ENCODE data around the gene TNRC6A.
"Not testable (repeated sequence)": the region's sequence is repeated elsewhere in the genome, so short reads cannot be mapped to it uniquely, and the experiment has no call there.

Gene TNRC6A

DNA sequence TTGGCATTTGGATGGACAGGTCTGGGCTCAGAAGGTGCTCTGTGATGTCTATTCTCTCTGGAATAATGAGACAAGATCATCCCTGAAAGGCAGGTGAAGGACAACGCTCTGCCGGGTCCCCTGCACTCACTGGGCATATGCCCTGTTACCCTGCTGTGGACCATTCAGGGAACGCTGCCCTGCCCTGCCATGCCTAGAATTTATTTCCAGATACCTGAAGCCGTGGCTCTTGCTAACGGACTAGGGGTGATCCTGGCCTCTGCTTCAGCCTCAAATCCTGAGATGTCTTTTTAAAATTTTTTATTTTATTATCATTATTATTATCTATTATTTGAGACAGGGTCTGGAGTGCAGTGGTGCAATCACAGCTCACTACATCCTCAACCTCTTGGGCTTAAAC, 120.2 kb downstream of the TNRC6A start:
- no peaks in the 10 kb centered on the region for H3K27me3 ChIP-seq (ENCODE audit: control insufficient read depth, insufficient read depth, low read length)
- H3K27ac ChIP-seq (ENCODE audit: low read length): no peak overlapping the region
- H3K4me1 ChIP-seq (ENCODE audit: control insufficient read depth, low read depth, low read length): no peaks in the 10 kb centered on the region
- no peak overlapping the region for H3K9ac ChIP-seq (ENCODE audit: low read length)
- H3K36me3 ChIP-seq (ENCODE audit: control insufficient read depth, low read depth, low read length): no peaks in the 10 kb centered on the region
- no peaks in the 10 kb centered on the region for H3K9me3 ChIP-seq (ENCODE audit: control insufficient read depth, low read depth, low read length)
- no peak overlapping the region for H3K4me3 ChIP-seq (ENCODE audit: low read length)

DNA sequence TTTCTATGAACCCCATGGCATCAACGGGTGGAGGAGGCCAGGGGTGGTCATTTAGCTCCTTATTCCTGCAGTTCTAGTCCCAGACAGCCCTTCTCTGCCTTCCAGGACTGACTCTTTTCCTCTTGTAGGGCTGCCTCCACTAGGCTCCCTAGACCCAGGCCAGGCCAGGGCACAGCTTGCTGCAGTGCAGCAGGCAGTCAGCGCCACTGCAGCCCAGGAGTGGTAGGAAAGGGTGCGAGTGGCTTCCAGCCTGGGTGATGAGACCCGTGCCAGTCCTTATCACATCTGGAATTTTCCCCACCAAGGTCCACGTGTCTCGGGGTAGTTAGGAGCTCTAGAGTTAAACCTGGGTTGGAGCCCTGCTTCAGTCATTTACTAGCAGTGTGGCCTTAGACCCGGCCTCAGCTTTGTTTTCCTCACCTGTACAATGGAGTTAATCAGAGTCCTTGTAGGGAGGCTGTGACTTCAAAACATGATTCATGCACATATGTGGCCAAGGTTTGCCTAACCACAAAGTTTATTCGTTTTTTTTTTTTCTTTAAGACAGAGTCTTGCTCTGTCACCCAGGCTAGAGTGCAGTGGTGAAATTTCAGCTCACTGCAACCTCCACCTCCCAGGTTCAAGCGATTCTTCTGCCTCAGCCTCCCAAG, 121.0 kb downstream of the TNRC6A start:
- no peaks in the 10 kb centered on the region for H3K4me1 ChIP-seq (ENCODE audit: control insufficient read depth, low read depth, low read length)
- H3K9ac ChIP-seq (ENCODE audit: low read length): no peak overlapping the region
- H3K27ac ChIP-seq (ENCODE audit: low read length): no peak overlapping the region
- no peaks in the 10 kb centered on the region for H3K9me3 ChIP-seq (ENCODE audit: control insufficient read depth, low read depth, low read length)
- H3K27me3 ChIP-seq (ENCODE audit: control insufficient read depth, insufficient read depth, low read length): no peaks in the 10 kb centered on the region
- H3K4me3 ChIP-seq (ENCODE audit: low read length): no peak overlapping the region
- no peaks in the 10 kb centered on the region for H3K36me3 ChIP-seq (ENCODE audit: control insufficient read depth, low read depth, low read length)

GRCh38 chr16:24851700-24852099, 122.2 kb downstream of the TNRC6A start:
- Histone ChIP-seq H3K4me1 (ENCODE audit: control insufficient read depth, low read depth, low read length) (no peaks in the 10 kb centered on the region), H3K9me3 (ENCODE audit: control insufficient read depth, low read depth, low read length) (no peaks in the 10 kb centered on the region), H3K4me3 (ENCODE audit: low read length) (no peak overlapping the region), H3K36me3 (ENCODE audit: control insufficient read depth, low read depth, low read length) (no peaks in the 10 kb centered on the region), H3K9ac (ENCODE audit: low read length) (no peak overlapping the region), H3K27me3 (ENCODE audit: control insufficient read depth, insufficient read depth, low read length) (no peaks in the 10 kb centered on the region), H3K27ac (ENCODE audit: low read length) (no peak overlapping the region)

- H3K9me3 ChIP-seq (ENCODE audit: control insufficient read depth, low read depth, low read length): no peaks in the 10 kb centered on the region
- no peaks in the 10 kb centered on the region for H3K27me3 ChIP-seq (ENCODE audit: control insufficient read depth, insufficient read depth, low read length)
- no peaks in the 10 kb centered on the region for H3K36me3 ChIP-seq (ENCODE audit: control insufficient read depth, low read depth, low read length)
- no peak overlapping the region for H3K4me3 ChIP-seq (ENCODE audit: low read length)
- no peak overlapping the region for H3K27ac ChIP-seq (ENCODE audit: low read length)
- H3K4me1 ChIP-seq (ENCODE audit: control insufficient read depth, low read depth, low read length): no peaks in the 10 kb centered on the region
- H3K9ac ChIP-seq (ENCODE audit: low read length): no peak overlapping the region
Observed at GRCh38 chr16:24852281-24852721, 122.8 kb downstream of the TNRC6A start.

DNA sequence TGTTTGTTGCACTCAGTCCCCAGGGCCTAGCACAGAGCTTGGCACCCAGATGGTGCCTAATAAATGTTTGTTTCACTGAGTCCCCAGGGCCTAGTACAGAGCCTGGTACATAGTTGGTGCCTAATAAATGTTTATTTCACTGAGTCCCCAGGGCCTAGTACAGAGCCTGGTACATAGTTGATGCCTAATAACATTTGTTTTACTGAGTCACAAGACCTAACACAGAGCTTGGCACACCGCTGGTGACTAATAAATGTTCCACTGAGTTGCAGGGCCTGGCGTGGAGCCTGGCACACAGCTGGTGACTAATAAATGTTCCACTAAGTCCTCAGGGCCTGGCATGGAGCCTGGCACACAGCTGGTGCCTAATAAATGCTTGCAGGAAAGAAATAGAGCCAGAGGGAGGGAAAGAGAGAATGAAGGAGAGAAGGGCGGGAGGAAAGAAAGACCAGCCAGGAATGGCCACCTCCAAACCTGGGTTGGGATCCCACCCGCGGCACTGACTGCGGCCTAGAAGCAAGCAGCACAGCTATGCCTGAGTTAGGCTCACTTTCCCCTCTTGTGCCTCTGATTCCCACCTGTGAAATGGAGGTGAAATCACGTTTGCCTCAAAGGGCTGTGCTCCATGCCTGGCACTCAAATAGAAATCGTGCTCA, 123.8 kb downstream of the TNRC6A start:
- Histone ChIP-seq H3K27ac (ENCODE audit: low read length) (no peak overlapping the region), H3K4me3 (ENCODE audit: low read length) (no peak overlapping the region), H3K27me3 (ENCODE audit: control insufficient read depth, insufficient read depth, low read length) (no peaks in the 10 kb centered on the region), H3K4me1 (ENCODE audit: control insufficient read depth, low read depth, low read length) (no peaks in the 10 kb centered on the region), H3K9ac (ENCODE audit: low read length) (no peak overlapping the region), H3K36me3 (ENCODE audit: control insufficient read depth, low read depth, low read length) (no peaks in the 10 kb centered on the region), H3K9me3 (ENCODE audit: control insufficient read depth, low read depth, low read length) (no peaks in the 10 kb centered on the region)

- no peaks in the 10 kb centered on the region for H3K4me1 ChIP-seq (ENCODE audit: control insufficient read depth, low read depth, low read length)
- H3K9ac ChIP-seq (ENCODE audit: low read length): no peak overlapping the region
- no peak overlapping the region for H3K4me3 ChIP-seq (ENCODE audit: low read length)
- H3K9me3 ChIP-seq (ENCODE audit: control insufficient read depth, low read depth, low read length): no peaks in the 10 kb centered on the region
- H3K36me3 ChIP-seq (ENCODE audit: control insufficient read depth, low read depth, low read length): no peaks in the 10 kb centered on the region
- no peak overlapping the region for H3K27ac ChIP-seq (ENCODE audit: low read length)
- H3K27me3 ChIP-seq (ENCODE audit: control insufficient read depth, insufficient read depth, low read length): no peaks in the 10 kb centered on the region
Observed at GRCh38 chr16:24853830-24854229, 124.4 kb downstream of the TNRC6A start.

DNA sequence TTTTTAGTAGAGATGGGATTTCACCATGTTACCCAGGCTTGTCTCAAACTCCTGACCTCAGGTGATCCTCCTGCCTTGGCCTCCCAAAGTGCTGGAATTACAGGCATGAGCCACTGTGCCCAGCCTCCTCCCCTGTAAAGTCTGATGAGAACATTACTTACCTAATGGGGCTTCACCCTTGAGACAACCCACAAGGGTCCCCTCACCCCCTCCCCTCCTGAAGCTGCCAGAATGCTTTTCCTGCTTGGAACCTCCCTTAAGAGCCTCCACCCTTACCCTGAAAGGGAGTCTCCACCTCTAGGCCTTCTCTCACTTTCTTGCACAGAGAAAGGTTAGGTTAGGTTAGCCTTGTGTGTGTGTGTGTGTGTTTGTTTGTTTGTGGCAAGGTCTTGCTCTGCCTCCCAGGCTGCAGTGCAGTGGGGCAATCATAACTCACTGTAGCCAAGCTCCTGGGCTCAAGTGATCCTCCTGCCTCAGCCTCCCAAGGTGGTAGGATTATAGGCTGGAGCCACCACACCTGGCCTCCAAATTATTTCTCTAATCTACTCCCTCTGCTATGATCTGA, 125.2 kb downstream of the TNRC6A start:
- Histone ChIP-seq H3K36me3 (ENCODE audit: control insufficient read depth, low read depth, low read length) (no peaks in the 10 kb centered on the region), H3K9ac (ENCODE audit: low read length) (no peak overlapping the region), H3K4me3 (ENCODE audit: low read length) (no peak overlapping the region), H3K4me1 (ENCODE audit: control insufficient read depth, low read depth, low read length) (no peaks in the 10 kb centered on the region), H3K9me3 (ENCODE audit: control insufficient read depth, low read depth, low read length) (no peaks in the 10 kb centered on the region), H3K27me3 (ENCODE audit: control insufficient read depth, insufficient read depth, low read length) (no peaks in the 10 kb centered on the region), H3K27ac (ENCODE audit: low read length) (no peak overlapping the region)

- Histone ChIP-seq H3K27me3 (ENCODE audit: control insufficient read depth, insufficient read depth, low read length) (no peaks in the 10 kb centered on the region), H3K36me3 (ENCODE audit: control insufficient read depth, low read depth, low read length) (no peaks in the 10 kb centered on the region), H3K4me1 (ENCODE audit: control insufficient read depth, low read depth, low read length) (no peaks in the 10 kb centered on the region), H3K4me3 (ENCODE audit: low read length) (no peak overlapping the region), H3K9ac (ENCODE audit: low read length) (no peak overlapping the region), H3K27ac (ENCODE audit: low read length) (no peak overlapping the region), H3K9me3 (ENCODE audit: control insufficient read depth, low read depth, low read length) (no peaks in the 10 kb centered on the region)
Observed at GRCh38 chr16:24855678-24856077, 126.2 kb downstream of the TNRC6A start.

DNA sequence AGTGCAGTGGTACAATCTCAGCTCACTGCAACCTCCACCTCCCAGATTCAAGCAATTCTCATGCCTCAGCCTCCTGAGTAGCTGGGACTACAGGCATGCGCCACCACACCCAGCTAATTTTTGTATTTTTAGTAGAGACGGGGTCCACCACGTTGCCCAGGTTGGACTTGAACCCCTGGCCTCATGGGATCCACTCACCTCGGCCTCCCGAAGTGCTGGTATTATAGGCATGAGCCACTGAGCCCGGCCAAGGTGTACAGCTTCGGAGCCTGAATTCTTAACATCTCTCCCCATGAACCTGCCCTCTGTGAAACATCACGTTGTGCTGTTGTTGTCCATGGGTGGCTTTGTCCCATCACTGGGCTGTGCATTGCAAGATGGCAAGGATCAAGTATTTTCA, 127.4 kb downstream of the TNRC6A start:
- not testable (repeated sequence) for H3K9ac ChIP-seq (ENCODE audit: low read length); H3K4me1 ChIP-seq (ENCODE audit: control insufficient read depth, low read depth, low read length); H3K9me3 ChIP-seq (ENCODE audit: control insufficient read depth, low read depth, low read length); H3K27ac ChIP-seq (ENCODE audit: low read length); H3K36me3 ChIP-seq (ENCODE audit: control insufficient read depth, low read depth, low read length); H3K4me3 ChIP-seq (ENCODE audit: low read length); H3K27me3 ChIP-seq (ENCODE audit: control insufficient read depth, insufficient read depth, low read length)

- Histone ChIP-seq H3K27ac (ENCODE audit: low read length) (no peak overlapping the region), H3K9ac (ENCODE audit: low read length) (no peak overlapping the region), H3K4me1 (ENCODE audit: control insufficient read depth, low read depth, low read length) (no peaks in the 10 kb centered on the region), H3K27me3 (ENCODE audit: control insufficient read depth, insufficient read depth, low read length) (no peaks in the 10 kb centered on the region), H3K4me3 (ENCODE audit: low read length) (no peak overlapping the region), H3K36me3 (ENCODE audit: control insufficient read depth, low read depth, low read length) (no peaks in the 10 kb centered on the region), H3K9me3 (ENCODE audit: control insufficient read depth, low read depth, low read length) (no peaks in the 10 kb centered on the region)
Observed at GRCh38 chr16:24858219-24859041, 129.0 kb downstream of the TNRC6A start.

DNA sequence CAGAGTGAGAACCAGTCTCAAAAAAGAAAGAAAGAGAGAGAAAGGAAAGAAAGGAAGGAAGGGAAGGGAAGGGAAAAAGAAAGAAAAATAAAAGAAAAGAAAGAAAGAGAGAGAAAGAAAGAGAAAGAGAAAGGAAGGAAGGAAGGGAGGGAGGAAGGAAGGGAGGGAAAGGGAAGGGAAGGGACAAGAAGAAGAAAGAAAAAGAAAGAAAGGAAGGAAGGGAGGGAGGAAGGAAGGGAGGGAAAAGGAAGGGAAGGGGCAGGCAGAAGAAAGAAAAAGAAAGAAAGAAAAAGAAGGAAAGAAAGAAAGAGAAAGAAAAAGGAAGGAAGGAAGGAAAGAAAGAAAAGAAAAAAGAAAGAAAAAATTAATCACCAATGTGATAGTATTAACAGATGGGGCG, 132.0 kb downstream of the TNRC6A start:
- no peak overlapping the region for H3K9ac ChIP-seq (ENCODE audit: low read length)
- no peak overlapping the region for H3K27ac ChIP-seq (ENCODE audit: low read length)
- no peaks in the 10 kb centered on the region for H3K36me3 ChIP-seq (ENCODE audit: control insufficient read depth, low read depth, low read length)
- H3K9me3 ChIP-seq (ENCODE audit: control insufficient read depth, low read depth, low read length): no peaks in the 10 kb centered on the region
- H3K27me3 ChIP-seq (ENCODE audit: control insufficient read depth, insufficient read depth, low read length): no peaks in the 10 kb centered on the region
- H3K4me1 ChIP-seq (ENCODE audit: control insufficient read depth, low read depth, low read length): no peaks in the 10 kb centered on the region
- no peak overlapping the region for H3K4me3 ChIP-seq (ENCODE audit: low read length)
